HEK293 (cell line): Measurements from ENCODE around the gene SMARCA2.

ENCODE experiments used
- CTCF ChIA-PET: fragments of 350-600 bp; formaldehyde crosslinking; extraction: SDS; loops from one replicate; lab custom pipeline; 2021; ENCODE audit warnings: antibody characterized with exemption; lab: Yijun Ruan, JAX
- POLR2A ChIA-PET: fragments of 300-600 bp; formaldehyde crosslinking; extraction: SDS; loops from one replicate; lab custom pipeline; 2020; ENCODE audit warnings: antibody characterized with exemption, inconsistent platforms; lab: Yijun Ruan, JAX
- H3K27ac ChIP-seq: fragments of 200-500 bp; sonication (Bioruptor generic); 2 replicates; pipeline ENCODE4 v1.5.1; 2014; ENCODE audit warnings: low read depth, low read length, control low read depth, inconsistent platforms; ENCODE audit errors: extremely low read depth
- H3K36me3 ChIP-seq, 2 experiments: fragments of 200-500 bp in 1 of 2; sonication (Bioruptor generic) in 1 of 2; 1 replicate in 1 of 2; 2 replicates in 1 of 2; pipeline ENCODE4 v1.5.1; 2014 to 2017; ENCODE audit warnings: inconsistent platforms in 2 of 2, low read length in 2 of 2; ENCODE audit not compliant: control insufficient read depth in 2 of 2, insufficient read depth in 1 of 2
- H3K4me1 ChIP-seq: fragments of 200-500 bp; sonication (Bioruptor generic); 2 replicates; pipeline ENCODE4 v1.5.1; 2014; ENCODE audit warnings: mild to moderate bottlenecking, low read length, inconsistent platforms; ENCODE audit not compliant: control insufficient read depth, insufficient read depth
- H3K4me3 ChIP-seq: 2 replicates; pipeline ENCODE4 v1.5.1; 2011; ENCODE audit warnings: low read depth, mild to moderate bottlenecking, control low read depth, low read length, moderate library complexity
- H3K9me3 ChIP-seq: fragments of 200-500 bp; sonication (Bioruptor generic); 2 replicates; pipeline ENCODE4 v1.5.1; 2014; ENCODE audit warnings: low read depth, low read length, inconsistent platforms; ENCODE audit not compliant: control insufficient read depth, insufficient read depth
- GLI2 ChIP-seq: fragments of 450-650 bp; formaldehyde crosslinking; IDR thresholded peaks from 2 replicates; pipeline ENCODE4; 2017; ENCODE audit warnings: missing biosample characterization, missing genetic modification characterization, low read depth, borderline replicate concordance
- SCRT1 ChIP-seq: fragments of 450-650 bp; formaldehyde crosslinking; IDR thresholded peaks from 2 replicates; pipeline ENCODE4 v1.5.1; 2016; ENCODE audit warnings: missing biosample characterization, missing genetic modification characterization, borderline replicate concordance
- ZEB2 ChIP-seq: fragments of 450-650 bp; formaldehyde crosslinking; IDR thresholded peaks from 2 replicates; pipeline ENCODE4 v1.5.1; 2016; ENCODE audit warnings: missing biosample characterization, missing genetic modification characterization
- ZNF248 ChIP-seq: fragments of 450-650 bp; formaldehyde crosslinking; IDR thresholded peaks from 2 replicates; pipeline ENCODE4 v1.5.1; 2017; ENCODE audit warnings: missing biosample characterization, missing genetic modification characterization
- ZNF366 ChIP-seq: fragments of 450-650 bp; formaldehyde crosslinking; conservative IDR thresholded peaks from 2 replicates; pipeline ENCODE4 v1.5.1; 2016; ENCODE audit warnings: missing biosample characterization, missing genetic modification characterization
- ZNF404 ChIP-seq: fragments of 450-650 bp; formaldehyde crosslinking; IDR thresholded peaks from 2 replicates; pipeline ENCODE4 v1.5.1; 2017; ENCODE audit warnings: missing biosample characterization, missing genetic modification characterization
- ZNF416 ChIP-seq: fragments of 450-650 bp; formaldehyde crosslinking; IDR thresholded peaks from 2 replicates; pipeline ENCODE4 v1.5.1; 2016; ENCODE audit warnings: missing biosample characterization, missing genetic modification characterization
- ZNF501 ChIP-seq: fragments of 450-650 bp; formaldehyde crosslinking; IDR thresholded peaks from 2 replicates; pipeline ENCODE4 v1.5.1; 2016; ENCODE audit warnings: missing biosample characterization, missing genetic modification characterization
- ZNF513 ChIP-seq: fragments of 450-650 bp; IDR thresholded peaks from 2 replicates; pipeline ENCODE4 v1.5.1; 2018; ENCODE audit warnings: missing biosample characterization, missing genetic modification characterization
- ZNF549 ChIP-seq: fragments of 450-650 bp; IDR thresholded peaks from 2 replicates; pipeline ENCODE4 v1.5.1; 2018; ENCODE audit warnings: missing biosample characterization, missing genetic modification characterization, mild to moderate bottlenecking, inconsistent platforms, moderate library complexity
- ZNF558 ChIP-seq: fragments of 450-650 bp; formaldehyde crosslinking; IDR thresholded peaks from 2 replicates; pipeline ENCODE4 v1.5.1; 2016; ENCODE audit warnings: missing biosample characterization, missing genetic modification characterization
- ZNF580 ChIP-seq: fragments of 450-650 bp; formaldehyde crosslinking; IDR thresholded peaks from 2 replicates; pipeline ENCODE4 v1.5.1; 2016; ENCODE audit warnings: missing biosample characterization, missing genetic modification characterization
- ZNF776 ChIP-seq: fragments of 450-650 bp; formaldehyde crosslinking; IDR thresholded peaks from 2 replicates; pipeline ENCODE4 v1.5.0; 2017; ENCODE audit warnings: missing biosample characterization, missing genetic modification characterization, borderline replicate concordance
- ZSCAN16 ChIP-seq: fragments of 450-650 bp; formaldehyde crosslinking; IDR thresholded peaks from 2 replicates; pipeline ENCODE4 v1.5.1; 2016; ENCODE audit warnings: missing biosample characterization, missing genetic modification characterization
- ZSCAN23 ChIP-seq: fragments of 450-650 bp; formaldehyde crosslinking; IDR thresholded peaks from 2 replicates; pipeline ENCODE4 v1.5.1; 2016; ENCODE audit warnings: missing biosample characterization, missing genetic modification characterization
- TF ChIP-seq, protein P1 (sequence below): fragments of 450-650 bp; formaldehyde crosslinking; IDR thresholded peaks from 2 replicates; pipeline ENCODE4 v1.5.1; 2016; ENCODE audit warnings: missing biosample characterization, missing genetic modification characterization

The SMARCA2 gene

GRCh38 chr9:2085716-2086115 lies 70.6 kb downstream of the SMARCA2 start:
- H3K36me3 ChIP-seq, result peaks cover 24 to 66% of the 10 kb centered on the region in 2 experiments
- ChIA-PET CTCF (interaction anchor here (0.6 to 1.5 kb wide), 5 partner anchors 13 to 230 kb away, joined by 3 to 7 read pairs (median 5); no protein-coding TSS in a partner anchor), POLR2A (no interaction called here)

DNA sequence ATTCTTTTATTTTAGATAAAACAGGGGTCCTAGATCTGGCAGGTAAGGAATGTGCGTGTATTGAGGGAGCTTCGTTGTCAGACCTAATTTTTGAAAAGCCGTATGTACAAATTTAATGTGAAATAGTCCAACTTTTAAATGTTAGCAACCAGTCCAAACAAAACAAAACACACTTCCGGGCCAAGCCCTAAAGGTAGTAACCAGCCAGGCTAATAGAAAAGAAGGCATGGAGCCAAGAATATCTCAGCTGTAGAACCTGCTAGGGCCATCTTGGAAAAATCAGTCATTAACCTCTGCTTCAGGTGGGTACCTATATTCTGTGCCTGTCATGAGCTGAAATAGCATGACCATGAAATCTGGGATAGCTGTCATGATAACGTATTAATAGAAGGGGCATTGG lies 71.0 kb downstream of the SMARCA2 start:
- POLR2A ChIA-PET, result no interaction called here
- Histone ChIP-seq H3K4me3 (no peak overlapping the region), H3K36me3 (peaks cover 24 to 65% of the 10 kb centered on the region in 2 experiments), H3K27ac (no peak overlapping the region), H3K4me1 (no peaks in the 10 kb centered on the region), H3K9me3 (no peaks in the 10 kb centered on the region)
- CTCF ChIA-PET, result interaction anchor here (0.6 to 1.5 kb wide), 4 partner anchors 64 to 554 kb away, joined by 3 to 6 read pairs (median 4); no protein-coding TSS in a partner anchor
- TF ChIP-seq ZNF248 (tag by site-specific recombination) (no peak), GLI2 (tag by site-specific recombination) (no peak)

More at GRCh38 chr9:2085716-2086115, 70.6 kb downstream of the SMARCA2 start:
- Histone ChIP-seq H3K27ac (no peak overlapping the region), H3K9me3 (no peaks in the 10 kb centered on the region), H3K4me1 (no peaks in the 10 kb centered on the region), H3K4me3 (no peak overlapping the region)
- no peak for TF ChIP-seq ZNF513 (tag by site-specific recombination)

- Histone ChIP-seq H3K4me1 (no peaks in the 10 kb centered on the region), H3K9me3 (no peaks in the 10 kb centered on the region), H3K36me3 (peaks cover 24 to 63% of the 10 kb centered on the region in 2 experiments), H3K4me3 (no peak overlapping the region), H3K27ac (no peak overlapping the region)
- ChIA-PET CTCF (interaction anchor here (0.6 to 1.6 kb wide), 32 partner anchors 10 to 765 kb away, joined by 3 to 13 read pairs (median 3); no protein-coding TSS in a partner anchor), POLR2A (no interaction called here)
- TF ChIP-seq ZNF549 (tag by site-specific recombination), result no peak
- TF ChIP-seq ZNF580 (tag by site-specific recombination), result no peak
- TF ChIP-seq ZEB2 (tag by site-specific recombination), result no peak
- TF ChIP-seq ZNF416 (tag by site-specific recombination), result no peak
- no peak for TF ChIP-seq ZSCAN23 (tag by site-specific recombination)
- TF ChIP-seq SCRT1 (tag by site-specific recombination), result no peak
- TF ChIP-seq, protein P1, sequence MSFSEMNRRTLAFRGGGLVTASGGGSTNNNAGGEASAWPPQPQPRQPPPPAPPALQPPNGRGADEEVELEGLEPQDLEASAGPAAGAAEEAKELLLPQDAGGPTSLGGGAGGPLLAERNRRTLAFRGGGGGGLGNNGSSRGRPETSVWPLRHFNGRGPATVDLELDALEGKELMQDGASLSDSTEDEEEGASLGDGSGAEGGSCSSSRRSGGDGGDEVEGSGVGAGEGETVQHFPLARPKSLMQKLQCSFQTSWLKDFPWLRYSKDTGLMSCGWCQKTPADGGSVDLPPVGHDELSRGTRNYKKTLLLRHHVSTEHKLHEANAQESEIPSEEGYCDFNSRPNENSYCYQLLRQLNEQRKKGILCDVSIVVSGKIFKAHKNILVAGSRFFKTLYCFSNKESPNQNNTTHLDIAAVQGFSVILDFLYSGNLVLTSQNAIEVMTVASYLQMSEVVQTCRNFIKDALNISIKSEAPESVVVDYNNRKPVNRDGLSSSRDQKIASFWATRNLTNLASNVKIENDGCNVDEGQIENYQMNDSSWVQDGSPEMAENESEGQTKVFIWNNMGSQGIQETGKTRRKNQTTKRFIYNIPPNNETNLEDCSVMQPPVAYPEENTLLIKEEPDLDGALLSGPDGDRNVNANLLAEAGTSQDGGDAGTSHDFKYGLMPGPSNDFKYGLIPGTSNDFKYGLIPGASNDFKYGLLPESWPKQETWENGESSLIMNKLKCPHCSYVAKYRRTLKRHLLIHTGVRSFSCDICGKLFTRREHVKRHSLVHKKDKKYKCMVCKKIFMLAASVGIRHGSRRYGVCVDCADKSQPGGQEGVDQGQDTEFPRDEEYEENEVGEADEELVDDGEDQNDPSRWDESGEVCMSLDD (tag by site-specific recombination), result no peak
- TF ChIP-seq ZNF501 (tag by site-specific recombination), result no peak
- TF ChIP-seq ZNF558, result no peak
- no peak for TF ChIP-seq ZNF366
- TF ChIP-seq ZNF776 (tag by site-specific recombination), result no peak
- no peak for TF ChIP-seq ZNF404 (tag by site-specific recombination)
- no peak for TF ChIP-seq ZSCAN16 (tag by site-specific recombination)
Observed at GRCh38 chr9:2086971-2087370, 71.8 kb downstream of the SMARCA2 start.
